Measurements from ENCODE around the gene KLHDC4. TPM values are rescaled to one million over a fixed set of nuclear protein-coding genes. Genes with fewer than 3 reads are reported as not detected.

KLHDC4 gene
- total RNA-seq, 1 donor from 2014 or later: 29.8 TPM

DNA sequence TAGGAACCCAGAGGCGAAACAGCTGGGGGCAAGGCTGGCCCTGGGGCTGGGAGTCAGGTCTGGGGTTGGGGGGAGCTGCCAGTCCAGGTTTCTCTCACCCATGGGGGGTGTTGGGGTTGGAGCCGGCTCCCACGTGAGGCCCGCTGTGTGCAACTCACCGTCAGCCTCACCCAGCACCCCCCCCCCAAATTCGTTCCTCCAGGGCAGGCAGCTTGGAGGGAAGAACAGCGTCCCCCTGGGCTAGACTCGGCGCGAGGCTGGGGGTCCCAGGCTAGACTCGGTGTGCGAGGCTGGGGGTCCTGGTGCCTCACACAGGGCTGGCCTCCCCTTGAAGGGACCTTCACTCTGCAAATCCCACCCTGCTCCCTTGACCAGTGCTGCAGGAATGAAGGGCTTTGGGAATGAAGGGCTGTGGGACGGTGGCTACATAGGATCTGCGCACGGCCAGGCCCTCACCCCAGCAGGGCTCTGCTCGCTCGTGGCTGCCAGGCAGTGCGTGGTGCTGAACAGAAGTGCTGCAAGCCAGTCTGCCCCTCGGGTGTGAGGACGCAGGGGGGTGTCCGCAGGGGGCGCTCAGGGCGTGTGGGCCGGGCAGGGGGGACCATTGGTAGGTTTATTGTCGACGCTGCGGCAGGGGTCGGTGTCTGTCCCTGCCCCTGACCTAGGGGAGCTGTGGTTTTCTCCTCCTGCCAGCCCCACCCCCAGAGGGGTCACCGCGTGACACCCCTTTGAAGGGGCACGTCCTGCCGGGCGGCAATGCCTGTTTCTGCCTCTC, 74.7 kb downstream of the KLHDC4 start:
- Histone ChIP-seq H3K27ac (ENCODE audit: low read depth, low read length) (no peak overlapping the region), H3K9ac (ENCODE audit: low read length) (no peak overlapping the region), H3K4me1 (ENCODE audit: insufficient read depth, low read length) (no peaks in the 10 kb centered on the region), H3K9me3 (ENCODE audit: insufficient read depth, low read depth, low read length) (no peaks in the 10 kb centered on the region), H2AFZ (ENCODE audit: low read depth, low read length) (no peak overlapping the region), H3K4me3 (ENCODE audit: insufficient read depth, low read depth, low read length) (no peak overlapping the region), H3K4me2 (ENCODE audit: low read length) (no peak overlapping the region), H3K36me3 (ENCODE audit: insufficient read depth, low read length) (no peaks in the 10 kb centered on the region), H3K79me2 (ENCODE audit: insufficient read depth, low read length) (no peaks in the 10 kb centered on the region), H3K27me3 (ENCODE audit: insufficient read depth, low read length) (no peaks in the 10 kb centered on the region), H4K20me1 (ENCODE audit: insufficient read depth, low read length) (peaks cover 4% of the 10 kb centered on the region)
- TF ChIP-seq, protein P1, sequence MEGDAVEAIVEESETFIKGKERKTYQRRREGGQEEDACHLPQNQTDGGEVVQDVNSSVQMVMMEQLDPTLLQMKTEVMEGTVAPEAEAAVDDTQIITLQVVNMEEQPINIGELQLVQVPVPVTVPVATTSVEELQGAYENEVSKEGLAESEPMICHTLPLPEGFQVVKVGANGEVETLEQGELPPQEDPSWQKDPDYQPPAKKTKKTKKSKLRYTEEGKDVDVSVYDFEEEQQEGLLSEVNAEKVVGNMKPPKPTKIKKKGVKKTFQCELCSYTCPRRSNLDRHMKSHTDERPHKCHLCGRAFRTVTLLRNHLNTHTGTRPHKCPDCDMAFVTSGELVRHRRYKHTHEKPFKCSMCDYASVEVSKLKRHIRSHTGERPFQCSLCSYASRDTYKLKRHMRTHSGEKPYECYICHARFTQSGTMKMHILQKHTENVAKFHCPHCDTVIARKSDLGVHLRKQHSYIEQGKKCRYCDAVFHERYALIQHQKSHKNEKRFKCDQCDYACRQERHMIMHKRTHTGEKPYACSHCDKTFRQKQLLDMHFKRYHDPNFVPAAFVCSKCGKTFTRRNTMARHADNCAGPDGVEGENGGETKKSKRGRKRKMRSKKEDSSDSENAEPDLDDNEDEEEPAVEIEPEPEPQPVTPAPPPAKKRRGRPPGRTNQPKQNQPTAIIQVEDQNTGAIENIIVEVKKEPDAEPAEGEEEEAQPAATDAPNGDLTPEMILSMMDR (IDR thresholded peaks at IDR 0.05; ENCODE audit: insufficient read depth, low read depth, low read length): no peak
- no peak for TF ChIP-seq EZH2 (IDR thresholded peaks at IDR 0.05; ENCODE audit: insufficient read depth, low read length)
- H3K27me3 Mint-ChIP-seq (ENCODE audit: low read depth, unreplicated experiment): no peaks in the 10 kb centered on the region
- DNase-seq (ENCODE audit: low read depth) (no peak), FAIRE-seq (no peak)
- H3K9me3 Mint-ChIP-seq (ENCODE audit: unreplicated experiment): no peaks in the 10 kb centered on the region
- H3K4me1 Mint-ChIP-seq (ENCODE audit: low read depth, unreplicated experiment): no peaks in the 10 kb centered on the region
- H3K27ac Mint-ChIP-seq (ENCODE audit: unreplicated experiment): peak overlapping the region; percentile 34
- peaks cover 9% of the 10 kb centered on the region for H3K36me3 Mint-ChIP-seq (ENCODE audit: low read depth, unreplicated experiment)
- H3K4me3 Mint-ChIP-seq (ENCODE audit: unreplicated experiment): no peak overlapping the region

DNA sequence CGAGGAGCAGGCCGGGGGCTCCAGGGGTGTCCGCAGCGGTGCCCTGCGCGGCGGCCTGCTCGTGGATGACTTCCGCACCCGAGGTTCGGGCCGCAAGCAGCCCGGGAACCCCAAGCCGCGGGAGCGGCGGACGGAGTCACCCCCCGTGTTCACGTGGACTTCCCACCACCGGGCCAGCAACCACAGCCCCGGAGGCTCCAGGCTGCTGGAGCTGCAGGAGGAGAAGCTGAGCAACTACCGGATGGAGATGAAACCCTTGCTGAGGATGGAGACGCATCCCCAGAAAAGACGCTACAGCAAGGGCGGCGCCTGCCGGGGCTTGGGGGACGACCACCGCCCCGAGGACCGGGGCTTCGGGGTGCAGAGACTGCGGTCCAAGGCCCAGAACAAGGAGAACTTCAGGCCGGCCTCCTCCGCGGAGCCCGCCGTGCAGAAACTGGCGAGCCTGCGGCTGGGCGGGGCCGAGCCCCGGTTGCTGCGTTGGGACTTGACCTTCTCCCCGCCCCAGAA, 75.8 kb downstream of the KLHDC4 start:
- Histone ChIP-seq H3K4me1 (ENCODE audit: insufficient read depth, low read length) (no peaks in the 10 kb centered on the region), H3K36me3 (ENCODE audit: insufficient read depth, low read length) (no peaks in the 10 kb centered on the region), H4K20me1 (ENCODE audit: insufficient read depth, low read length) (peaks cover 2% of the 10 kb centered on the region), H3K4me3 (ENCODE audit: insufficient read depth, low read depth, low read length) (no peak overlapping the region), H3K79me2 (ENCODE audit: insufficient read depth, low read length) (no peaks in the 10 kb centered on the region), H3K4me2 (ENCODE audit: low read length) (no peak overlapping the region), H2AFZ (ENCODE audit: low read depth, low read length) (no peak overlapping the region), H3K9me3 (ENCODE audit: insufficient read depth, low read depth, low read length) (no peaks in the 10 kb centered on the region), H3K27ac (ENCODE audit: low read depth, low read length) (no peak overlapping the region), H3K9ac (ENCODE audit: low read length) (no peak overlapping the region), H3K27me3 (ENCODE audit: insufficient read depth, low read length) (peaks cover 3% of the 10 kb centered on the region)
- Mint-ChIP-seq H3K36me3 (ENCODE audit: low read depth, unreplicated experiment) (peaks cover 3% of the 10 kb centered on the region), H3K4me1 (ENCODE audit: low read depth, unreplicated experiment) (no peaks in the 10 kb centered on the region), H3K4me3 (ENCODE audit: unreplicated experiment) (no peak overlapping the region), H3K27ac (ENCODE audit: unreplicated experiment) (no peak overlapping the region), H3K9me3 (ENCODE audit: unreplicated experiment) (no peaks in the 10 kb centered on the region), H3K27me3 (ENCODE audit: low read depth, unreplicated experiment) (peaks cover 4% of the 10 kb centered on the region)
- TF ChIP-seq, protein P1 (IDR thresholded peaks at IDR 0.05; ENCODE audit: insufficient read depth, low read depth, low read length): no peak
- TF ChIP-seq EZH2 (IDR thresholded peaks at IDR 0.05; ENCODE audit: insufficient read depth, low read length): no peak
- FAIRE-seq (no peak), DNase-seq (ENCODE audit: low read depth) (no peak)

All from astrocyte (in vitro differentiated cells and primary cell).